Fibroblast of upper back skin (primary cell): ENCODE measurements around the gene ERVH48-1.
"Not testable (repeated sequence)": the region's sequence is repeated elsewhere in the genome, so short reads cannot be mapped to it uniquely, and the experiment has no call there.

Experiments used
- DNase-seq: peaks from one replicate; pipeline ENCODE4 v3.0.0-alpha.2; 2013

Gene ERVH48-1

GRCh38 chr21:42925114-42925926 lies at the start of gene ERVH48-1:
Gene ERVH48-1, minus strand, starts transcription at chr21:42925630. Its CDS starts 6,624 bp downstream, at chr21:42919006.
- DNase-seq, result no peak

GRCh38 chr21:42973991-42974831 lies 48.8 kb upstream of the ERVH48-1 start, which contains the start of gene PKNOX1:
Gene PKNOX1, plus strand, starts transcription at chr21:42974562. Its CDS starts 29,820 bp downstream, at chr21:43004382.
- peak; percentile 99 for DNase-seq

- DNase-seq, result no peak
These were observed 48.0 kb upstream of the ERVH48-1 start for GRCh38 chr21:42973309-42973990.

- DNase-seq, result no peak
These were observed 46.5 kb upstream of the ERVH48-1 start for GRCh38 chr21:42971897-42972275.

GRCh38 chr21:42970946-42971653 lies 45.7 kb upstream of the ERVH48-1 start:
- DNase-seq, result no peak

- DNase-seq, result no peak
These were observed 43.8 kb upstream of the ERVH48-1 start for GRCh38 chr21:42969193-42969600.

- DNase-seq, result not testable (repeated sequence)
These were observed 42.2 kb upstream of the ERVH48-1 start for GRCh38 chr21:42967616-42968015.

GRCh38 chr21:42965211-42965560 lies 39.8 kb upstream of the ERVH48-1 start:
- DNase-seq, result no peak

- DNase-seq, result no peak
These were observed 39.2 kb upstream of the ERVH48-1 start for GRCh38 chr21:42964546-42965210.

- DNase-seq, result no peak
These were observed 38.7 kb upstream of the ERVH48-1 start for GRCh38 chr21:42964086-42964485.

- no peak for DNase-seq
These were observed 37.1 kb upstream of the ERVH48-1 start for GRCh38 chr21:42962380-42963007.

GRCh38 chr21:42959728-42960127 lies 34.3 kb upstream of the ERVH48-1 start:
- DNase-seq, result no peak

GRCh38 chr21:42958122-42958521 lies 32.7 kb upstream of the ERVH48-1 start:
- DNase-seq, result not testable (repeated sequence)

GRCh38 chr21:42956824-42957630 lies 31.6 kb upstream of the ERVH48-1 start:
- DNase-seq, result no peak

- DNase-seq, result not testable (repeated sequence)
These were observed 25.8 kb upstream of the ERVH48-1 start for GRCh38 chr21:42951193-42951592.

- DNase-seq, result not testable (repeated sequence)
These were observed 23.8 kb upstream of the ERVH48-1 start for GRCh38 chr21:42949094-42949755.

- no peak for DNase-seq
These were observed 16.8 kb upstream of the ERVH48-1 start for GRCh38 chr21:42942244-42942643.

- no peak for DNase-seq
These were observed 16.3 kb upstream of the ERVH48-1 start for GRCh38 chr21:42941696-42942085.

- peak; percentile 99 for DNase-seq
These were observed 14.4 kb upstream of the ERVH48-1 start for GRCh38 chr21:42939582-42940413.
